Bone marrow (tissue), 2 donors: ENCODE measurements around the gene EXO5.
"Not testable (repeated sequence)": the region's sequence is repeated elsewhere in the genome, so short reads cannot be mapped to it uniquely, and the experiment has no call there.

Source experiments
- DNase-seq, 2 donors: peaks; one replicate each; lab custom pipeline; 2025; lab: John Stamatoyannopoulos, UW

EXO5 gene

DNA sequence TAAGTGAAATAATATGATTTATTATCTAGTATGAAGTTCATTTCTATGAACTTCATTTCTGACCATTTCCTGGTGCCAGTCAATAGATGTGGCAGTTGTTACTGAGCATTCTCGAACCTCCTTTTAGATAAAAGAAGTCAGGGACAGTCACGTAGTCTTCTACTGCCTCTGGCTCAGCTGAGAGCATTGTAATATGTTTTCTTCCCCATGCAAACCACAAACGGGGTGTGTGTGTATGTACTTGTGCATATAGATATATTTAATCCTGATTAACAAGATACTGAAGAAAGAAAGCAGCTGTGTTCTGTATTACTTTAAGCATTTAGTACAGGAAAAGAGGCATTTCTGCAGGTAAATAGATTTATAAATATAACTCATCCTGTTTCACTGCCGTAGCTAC, 44.5 kb downstream of the EXO5 start:
- no peak for DNase-seq

DNA sequence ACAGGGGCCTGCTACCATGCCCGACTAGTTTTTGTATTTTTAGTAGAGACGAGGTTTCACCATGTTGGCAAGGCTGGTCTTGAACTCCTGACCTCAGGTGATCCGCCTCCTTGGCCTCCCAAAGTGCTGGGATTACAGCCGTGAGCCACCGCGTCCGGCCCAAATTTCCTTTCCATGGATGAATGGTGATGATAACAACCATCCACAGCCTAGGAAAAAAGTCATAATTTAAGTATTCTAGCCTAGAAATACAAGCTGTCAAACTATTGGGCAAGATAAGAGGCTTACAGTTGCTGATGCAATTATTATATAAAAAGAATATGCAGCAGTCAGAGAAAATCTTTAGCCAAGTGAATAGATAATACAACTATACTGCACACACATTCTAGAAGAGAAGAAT, 46.2 kb downstream of the EXO5 start:
- DNase-seq = not testable (repeated sequence)

DNA sequence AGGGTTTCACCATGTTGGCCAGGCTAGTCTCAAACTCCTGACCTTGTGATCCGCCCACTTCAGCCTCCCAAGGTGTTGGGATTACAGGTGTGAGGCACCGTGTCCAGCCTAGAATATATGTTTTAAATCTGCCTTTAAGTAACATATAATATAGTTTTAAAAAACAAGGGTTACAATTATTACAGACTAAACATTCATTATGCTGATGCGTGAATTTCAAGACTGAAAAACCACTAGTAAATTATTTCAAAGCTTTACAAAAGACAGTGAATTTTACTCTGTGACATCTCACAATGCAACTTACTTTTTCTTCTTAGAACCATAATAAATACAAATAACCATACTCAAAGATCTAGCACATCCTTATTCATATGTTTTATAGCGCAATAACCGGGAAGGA, 47.6 kb downstream of the EXO5 start:
- no peak for DNase-seq

DNA sequence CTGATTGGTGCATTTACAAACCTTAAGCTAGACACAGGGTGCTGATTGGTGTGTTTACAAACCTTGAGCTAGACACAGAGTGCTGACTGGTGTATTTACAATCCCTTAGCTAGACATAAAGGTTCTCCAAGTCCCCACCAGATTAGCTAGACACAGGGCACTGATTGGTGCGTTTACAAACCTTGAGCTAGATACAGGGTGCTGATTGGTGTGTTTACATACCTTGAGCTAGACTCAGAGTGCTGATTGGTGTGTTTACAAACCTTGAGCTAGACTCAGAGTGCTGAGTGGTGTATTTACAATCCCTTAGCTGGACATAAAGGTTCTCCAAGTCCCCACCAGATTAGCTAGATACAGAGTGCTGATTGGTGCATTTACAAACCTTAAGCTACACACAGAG, 49.7 kb downstream of the EXO5 start:
- not testable (repeated sequence) for DNase-seq

DNA sequence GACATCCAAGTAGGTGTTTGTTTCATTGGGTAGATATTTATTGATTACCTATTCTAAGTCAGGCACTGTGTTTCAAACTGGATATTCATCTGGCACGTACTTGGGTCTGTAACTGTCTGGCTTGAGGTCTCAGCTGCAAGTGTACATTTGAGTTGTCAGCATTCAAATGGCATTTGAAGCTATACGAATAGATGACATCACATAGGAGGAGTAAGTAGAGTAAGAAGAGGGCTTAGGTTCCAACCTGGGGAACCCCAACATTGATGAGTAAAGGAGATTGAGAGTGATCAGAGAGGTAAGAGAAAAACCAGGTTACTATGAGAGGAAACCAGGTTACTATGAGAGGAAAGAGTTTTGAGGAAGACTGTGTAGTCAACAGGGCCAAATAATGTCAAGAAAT, 53.6 kb downstream of the EXO5 start:
- no peak for DNase-seq

DNA sequence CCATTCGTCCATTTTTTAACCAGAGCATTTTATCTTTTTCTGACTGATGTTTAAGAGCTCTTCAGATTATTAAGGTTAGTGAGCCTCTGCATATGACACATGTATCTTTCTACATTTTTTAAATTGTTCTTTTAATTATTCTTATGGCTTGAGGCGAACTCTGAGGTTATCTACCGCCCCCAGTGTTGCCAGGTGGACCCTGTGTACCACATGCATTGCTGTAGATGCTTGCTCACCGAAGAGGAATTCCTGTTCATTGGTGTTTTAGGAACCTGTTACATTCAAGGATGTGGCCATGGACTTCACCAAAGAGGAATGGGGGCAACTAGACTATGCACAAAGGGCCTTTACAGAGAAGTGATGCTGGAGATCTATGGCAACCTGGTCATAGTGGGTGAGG, 54.7 kb downstream of the EXO5 start:
- no peak for DNase-seq

DNA sequence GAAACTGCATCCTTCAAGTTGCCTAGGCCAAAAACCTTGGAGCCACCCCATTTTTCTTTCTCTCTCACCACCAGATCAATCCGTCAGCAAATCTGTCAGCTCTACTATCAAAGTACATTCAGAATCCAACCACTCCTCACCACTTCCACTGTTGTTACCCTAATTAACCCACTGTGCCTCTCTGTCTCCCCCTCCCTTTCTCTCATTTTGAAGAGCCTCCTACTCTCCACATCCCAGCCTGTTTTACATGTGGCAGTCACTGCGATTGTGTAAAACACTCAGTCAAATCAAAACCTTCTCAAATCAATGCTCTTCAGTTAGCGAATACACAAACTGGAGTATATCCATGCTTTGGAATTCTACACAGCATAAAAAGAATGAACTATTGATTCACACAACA, 55.9 kb downstream of the EXO5 start:
- no peak for DNase-seq

DNA sequence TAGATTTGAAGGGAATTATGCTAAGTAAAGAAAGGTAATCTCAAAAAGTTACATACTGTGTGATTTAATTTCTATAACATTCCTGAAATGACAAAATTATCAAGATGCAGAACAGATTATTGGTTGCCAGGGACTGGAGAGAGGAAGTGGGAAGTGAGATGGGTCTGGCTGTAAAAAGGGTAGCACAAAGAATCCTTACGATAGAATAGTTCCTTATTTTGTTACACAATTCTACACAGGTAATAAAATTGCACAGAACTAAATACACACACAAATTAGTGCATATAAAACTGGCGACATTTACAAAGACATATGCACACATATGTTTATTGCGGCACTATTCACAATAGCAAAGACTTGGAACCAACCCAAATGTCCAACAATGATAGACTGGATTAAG, 56.3 kb downstream of the EXO5 start:
- DNase-seq = no peak
